Measurements from ENCODE around the gene NAALADL2.

Gene NAALADL2

GRCh38 chr3:175445741-175446140, 586.6 kb downstream of the NAALADL2 start:
- TF ChIP-seq, protein P1, sequence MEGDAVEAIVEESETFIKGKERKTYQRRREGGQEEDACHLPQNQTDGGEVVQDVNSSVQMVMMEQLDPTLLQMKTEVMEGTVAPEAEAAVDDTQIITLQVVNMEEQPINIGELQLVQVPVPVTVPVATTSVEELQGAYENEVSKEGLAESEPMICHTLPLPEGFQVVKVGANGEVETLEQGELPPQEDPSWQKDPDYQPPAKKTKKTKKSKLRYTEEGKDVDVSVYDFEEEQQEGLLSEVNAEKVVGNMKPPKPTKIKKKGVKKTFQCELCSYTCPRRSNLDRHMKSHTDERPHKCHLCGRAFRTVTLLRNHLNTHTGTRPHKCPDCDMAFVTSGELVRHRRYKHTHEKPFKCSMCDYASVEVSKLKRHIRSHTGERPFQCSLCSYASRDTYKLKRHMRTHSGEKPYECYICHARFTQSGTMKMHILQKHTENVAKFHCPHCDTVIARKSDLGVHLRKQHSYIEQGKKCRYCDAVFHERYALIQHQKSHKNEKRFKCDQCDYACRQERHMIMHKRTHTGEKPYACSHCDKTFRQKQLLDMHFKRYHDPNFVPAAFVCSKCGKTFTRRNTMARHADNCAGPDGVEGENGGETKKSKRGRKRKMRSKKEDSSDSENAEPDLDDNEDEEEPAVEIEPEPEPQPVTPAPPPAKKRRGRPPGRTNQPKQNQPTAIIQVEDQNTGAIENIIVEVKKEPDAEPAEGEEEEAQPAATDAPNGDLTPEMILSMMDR (IDR thresholded peaks at IDR 0.05): no peak

DNA sequence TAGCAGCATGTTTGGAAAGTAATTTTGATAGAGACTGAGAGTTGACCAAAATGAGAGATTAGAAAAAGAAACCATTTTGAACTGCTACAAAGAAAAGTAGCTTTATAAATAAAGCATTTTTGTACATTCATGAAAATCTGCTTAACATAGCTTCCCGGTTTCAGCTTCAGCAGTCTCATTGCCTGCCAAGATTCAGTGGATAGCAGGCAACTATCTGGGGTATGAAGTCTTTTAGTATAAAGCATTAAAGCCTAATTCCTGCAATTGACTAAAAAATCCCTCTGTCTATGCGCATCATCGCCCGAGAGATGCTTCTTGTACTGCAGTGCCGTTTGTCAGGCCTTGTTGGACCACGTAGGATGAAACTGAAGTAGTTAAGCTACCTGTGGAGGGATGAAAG, 588.4 kb downstream of the NAALADL2 start:
- TF ChIP-seq, protein P1 (IDR thresholded peaks at IDR 0.05): no peak

DNA sequence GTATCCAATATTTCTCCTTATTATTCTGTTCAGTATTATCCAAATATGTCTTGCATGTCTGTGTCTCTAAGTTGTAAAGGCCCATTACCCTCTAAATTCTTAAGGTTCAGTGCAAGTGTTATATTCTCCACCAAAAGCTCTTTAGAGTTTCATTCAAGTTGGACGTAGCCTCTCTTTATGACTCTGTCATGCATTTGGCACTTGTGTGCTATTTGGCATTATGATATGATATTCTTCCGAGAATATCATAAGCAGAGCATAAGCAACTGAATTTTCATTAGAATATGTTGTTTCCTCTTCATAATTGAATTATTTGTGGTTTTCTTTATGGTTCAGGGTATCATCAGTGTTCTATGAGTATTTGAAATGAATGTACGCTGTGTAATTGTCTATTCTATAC, 594.2 kb downstream of the NAALADL2 start:
- TF ChIP-seq, protein P1 (IDR thresholded peaks at IDR 0.05): no peak

- TF ChIP-seq, protein P1 (IDR thresholded peaks at IDR 0.05): no peak
Observed at GRCh38 chr3:175456466-175456865, 597.3 kb downstream of the NAALADL2 start.

DNA sequence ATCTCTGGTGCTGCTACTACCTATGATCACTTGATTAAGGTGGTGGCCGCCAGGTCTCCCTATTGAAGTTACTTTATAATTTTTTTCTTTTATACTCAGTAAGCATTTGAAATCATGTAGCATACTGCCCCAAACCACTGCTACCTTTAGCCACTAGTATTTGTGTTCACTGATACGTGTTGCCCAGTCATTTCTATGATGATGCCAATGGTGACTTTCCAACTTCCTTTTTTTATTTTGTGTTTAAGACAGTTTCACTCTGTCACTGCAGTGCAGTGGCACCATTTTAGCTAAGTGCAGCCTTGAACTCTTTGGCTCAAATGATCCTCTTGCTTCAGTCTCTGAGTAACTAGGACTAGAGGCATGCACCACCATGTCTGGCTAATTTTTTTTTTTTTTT, 598.2 kb downstream of the NAALADL2 start:
- TF ChIP-seq, protein P1 (IDR thresholded peaks at IDR 0.05): no peak

DNA sequence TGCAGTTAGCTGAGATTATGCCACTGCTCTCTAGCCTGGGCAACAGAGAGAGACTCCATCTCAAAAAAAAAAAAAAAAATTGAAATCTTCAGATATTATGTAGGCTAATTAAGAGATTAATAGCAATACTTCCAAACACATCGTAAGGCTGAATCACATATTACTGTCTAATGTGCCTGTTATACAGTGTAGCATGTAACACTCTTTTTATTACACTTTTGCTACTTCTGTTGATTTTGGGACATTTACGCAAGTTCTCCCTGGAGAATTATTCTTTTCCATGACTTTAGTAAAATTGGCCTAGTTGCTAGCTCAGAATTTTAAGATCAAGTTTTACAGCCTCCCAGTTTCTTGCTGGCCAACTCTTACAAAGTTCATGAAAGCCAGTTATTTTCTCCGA, 605.2 kb downstream of the NAALADL2 start:
- TF ChIP-seq, protein P1 (IDR thresholded peaks at IDR 0.05): no peak

- TF ChIP-seq, protein P1 (IDR thresholded peaks at IDR 0.05): no peak
Observed at GRCh38 chr3:175469124-175469523, 610.0 kb downstream of the NAALADL2 start.

DNA sequence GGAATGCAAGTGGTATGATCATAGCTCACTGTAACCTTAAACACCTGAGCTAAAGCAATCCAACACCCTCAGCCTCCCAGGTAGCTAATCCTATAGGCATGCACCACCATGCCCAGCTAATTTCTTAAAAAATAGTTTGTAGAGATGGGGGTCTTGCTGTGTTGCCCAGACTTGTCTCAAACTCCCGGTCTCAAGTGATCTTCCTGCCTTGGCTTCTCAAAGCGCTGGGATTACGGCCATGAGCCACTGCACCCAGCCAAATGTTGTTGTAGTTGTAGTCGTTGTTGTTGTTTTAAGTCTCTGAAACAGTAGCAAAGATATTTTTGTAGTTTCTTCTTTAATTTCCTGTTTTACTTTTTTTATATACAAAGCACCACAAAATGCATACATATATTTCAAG, 616.6 kb downstream of the NAALADL2 start:
- TF ChIP-seq, protein P1 (IDR thresholded peaks at IDR 0.05): no peak
